Stimulated activated CD4-positive, alpha-beta T cell treated with anti-CD3 and anti-CD28 coated beads, TNF-alpha, amount 100 ng/mL, for 24 hours (primary cell): ENCODE measurements around the gene UGT1A10.
A peak's percentile ranks its signal among the peaks of the same experiment; 100 is the strongest.
"Not testable (repeated sequence)": the region's sequence is repeated elsewhere in the genome, so short reads cannot be mapped to it uniquely, and the experiment has no call there.

ENCODE experiments used
- DNase-seq, 3 experiments: peaks; one replicate each; pipeline ENCODE4 v3.0.0-alpha.2; 2020; ENCODE audit warnings: low read depth in 3 of 3

Gene UGT1A10

GRCh38 chr2:233692648-233693047 lies 56.4 kb downstream of the UGT1A10 start, which contains the start of gene UGT1A6:
Gene UGT1A6, plus strand, starts transcription at chr2:233692890. Its CDS starts 115 bp downstream, at chr2:233693005.
- DNase-seq = no peak

GRCh38 chr2:233693963-233694362 lies 57.7 kb downstream of the UGT1A10 start:
- DNase-seq = no peak

- DNase-seq = no peak
Observed at GRCh38 chr2:233698740-233699139, 62.5 kb downstream of the UGT1A10 start.

GRCh38 chr2:233699424-233700027 lies 63.3 kb downstream of the UGT1A10 start:
- no peak for DNase-seq

GRCh38 chr2:233700028-233700635 lies 63.9 kb downstream of the UGT1A10 start:
- DNase-seq = no peak

- DNase-seq = not testable (repeated sequence)
Observed at GRCh38 chr2:233700842-233701241, 64.6 kb downstream of the UGT1A10 start.

- DNase-seq = no peak
Observed at GRCh38 chr2:233702238-233702637, 66.0 kb downstream of the UGT1A10 start.

GRCh38 chr2:233705911-233706506 lies 69.8 kb downstream of the UGT1A10 start:
- DNase-seq = no peak

GRCh38 chr2:233706720-233707119 lies 70.5 kb downstream of the UGT1A10 start:
- no peak for DNase-seq

GRCh38 chr2:233707940-233708644 lies 71.8 kb downstream of the UGT1A10 start:
- DNase-seq = no peak

GRCh38 chr2:233708942-233709341 lies 72.7 kb downstream of the UGT1A10 start:
- no peak for DNase-seq

GRCh38 chr2:233711312-233712008 lies 75.2 kb downstream of the UGT1A10 start:
- DNase-seq = peak; percentile 38 to 68 (median 47)

- DNase-seq = no peak
Observed at GRCh38 chr2:233712611-233713261, 76.5 kb downstream of the UGT1A10 start, which contains the start of gene UGT1A5. Gene UGT1A5, plus strand, starts transcription at chr2:233712907. Its CDS starts 85 bp downstream, at chr2:233712992.

- DNase-seq = no peak
Observed at GRCh38 chr2:233713262-233713615, 77.0 kb downstream of the UGT1A10 start.

GRCh38 chr2:233714121-233714520 lies 77.9 kb downstream of the UGT1A10 start:
- no peak for DNase-seq

- DNase-seq = no peak
Observed at GRCh38 chr2:233718552-233718951, 82.3 kb downstream of the UGT1A10 start, which contains the start of gene UGT1A4. Gene UGT1A4, plus strand, starts transcription at chr2:233718736. Its CDS starts 85 bp downstream, at chr2:233718821.

GRCh38 chr2:233728723-233729301 lies 92.6 kb downstream of the UGT1A10 start, which contains the start of gene UGT1A3:
Gene UGT1A3, plus strand, starts transcription at chr2:233729042. Its CDS starts 85 bp downstream, at chr2:233729127.
- DNase-seq = no peak

- not testable (repeated sequence) for DNase-seq
Observed at GRCh38 chr2:233736868-233737653, 100.8 kb downstream of the UGT1A10 start.

GRCh38 chr2:233740870-233741269 lies 104.6 kb downstream of the UGT1A10 start:
- DNase-seq = no peak
